ENCODE results near the gene ADAT3. TPM values are rescaled to one million over a fixed set of nuclear protein-coding genes. Genes with fewer than 3 reads are reported as not detected.
"Not testable (repeated sequence)": the region's sequence is repeated elsewhere in the genome, so short reads cannot be mapped to it uniquely, and the experiment has no call there.

ADAT3 gene
- polyA plus RNA-seq, 1 donor: 2.8 TPM

GRCh38 chr19:1867349-1867724, 37.9 kb upstream of the ADAT3 start:
- no peak for DNase-seq

- DNase-seq: no peak
Measured at GRCh38 chr19:1868971-1869370, 36.2 kb upstream of the ADAT3 start.

- no peak for DNase-seq
Measured at GRCh38 chr19:1871140-1871597, 34.0 kb upstream of the ADAT3 start.

GRCh38 chr19:1871630-1872029, 33.6 kb upstream of the ADAT3 start:
- DNase-seq: no peak

- DNase-seq: no peak
Measured at GRCh38 chr19:1872807-1873523, 32.2 kb upstream of the ADAT3 start.

- no peak for DNase-seq
Measured at GRCh38 chr19:1873524-1874473, 31.4 kb upstream of the ADAT3 start.

GRCh38 chr19:1874554-1875185, 30.5 kb upstream of the ADAT3 start:
- DNase-seq: no peak

- DNase-seq: not testable (repeated sequence)
Measured at GRCh38 chr19:1875265-1875645, 29.9 kb upstream of the ADAT3 start.

- peak; percentile 94 for DNase-seq
Measured at GRCh38 chr19:1875646-1876495, 29.3 kb upstream of the ADAT3 start.

GRCh38 chr19:1876496-1877279, 28.5 kb upstream of the ADAT3 start:
- not testable (repeated sequence) for DNase-seq

- DNase-seq: not testable (repeated sequence)
Measured at GRCh38 chr19:1877280-1877660, 27.9 kb upstream of the ADAT3 start.

- DNase-seq: not testable (repeated sequence)
Measured at GRCh38 chr19:1878583-1878982, 26.6 kb upstream of the ADAT3 start.

GRCh38 chr19:1879982-1880381, 25.2 kb upstream of the ADAT3 start:
- not testable (repeated sequence) for DNase-seq

- no peak for DNase-seq
Measured at GRCh38 chr19:1880611-1881392, 24.4 kb upstream of the ADAT3 start.

- not testable (repeated sequence) for DNase-seq
Measured at GRCh38 chr19:1881393-1882088, 23.7 kb upstream of the ADAT3 start.

GRCh38 chr19:1882089-1882785, 23.0 kb upstream of the ADAT3 start:
- DNase-seq: no peak

GRCh38 chr19:1882786-1883692, 22.2 kb upstream of the ADAT3 start:
- no peak for DNase-seq

GRCh38 chr19:1883784-1884183, 21.4 kb upstream of the ADAT3 start:
- no peak for DNase-seq

All from hindlimb muscle (tissue), 1 donor.